Measurements from ENCODE around the gene RINL. TPM values are rescaled to one million over a fixed set of nuclear protein-coding genes. Genes with fewer than 3 reads are reported as not detected.

Gene RINL
- total RNA-seq, 2 donors from 2014 or later: 4.7 to 5.5 TPM

GRCh38 chr19:38853214-38853613 is 24.9 kb downstream of the RINL start:
- peaks cover 9 to 28% of the 10 kb centered on the region in 2 donors for H3K4me1 ChIP-seq (ENCODE audit: control insufficient read depth in 1 of 2, low read depth in 2 of 2)
- ATAC-seq (ENCODE audit: insufficient number of reproducible peaks, low FRiP score, low read depth) (no peak), DNase-seq (ENCODE audit: low spot score) (no peak)
- H3K36me3 ChIP-seq: no peaks in the 10 kb centered on the region
- TF ChIP-seq, protein P1, sequence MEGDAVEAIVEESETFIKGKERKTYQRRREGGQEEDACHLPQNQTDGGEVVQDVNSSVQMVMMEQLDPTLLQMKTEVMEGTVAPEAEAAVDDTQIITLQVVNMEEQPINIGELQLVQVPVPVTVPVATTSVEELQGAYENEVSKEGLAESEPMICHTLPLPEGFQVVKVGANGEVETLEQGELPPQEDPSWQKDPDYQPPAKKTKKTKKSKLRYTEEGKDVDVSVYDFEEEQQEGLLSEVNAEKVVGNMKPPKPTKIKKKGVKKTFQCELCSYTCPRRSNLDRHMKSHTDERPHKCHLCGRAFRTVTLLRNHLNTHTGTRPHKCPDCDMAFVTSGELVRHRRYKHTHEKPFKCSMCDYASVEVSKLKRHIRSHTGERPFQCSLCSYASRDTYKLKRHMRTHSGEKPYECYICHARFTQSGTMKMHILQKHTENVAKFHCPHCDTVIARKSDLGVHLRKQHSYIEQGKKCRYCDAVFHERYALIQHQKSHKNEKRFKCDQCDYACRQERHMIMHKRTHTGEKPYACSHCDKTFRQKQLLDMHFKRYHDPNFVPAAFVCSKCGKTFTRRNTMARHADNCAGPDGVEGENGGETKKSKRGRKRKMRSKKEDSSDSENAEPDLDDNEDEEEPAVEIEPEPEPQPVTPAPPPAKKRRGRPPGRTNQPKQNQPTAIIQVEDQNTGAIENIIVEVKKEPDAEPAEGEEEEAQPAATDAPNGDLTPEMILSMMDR (IDR thresholded peaks at IDR 0.05): no peak
- no peaks in the 10 kb centered on the region for H3K9me3 ChIP-seq
- H3K4me3 ChIP-seq: peak overlapping the region; percentile 100
- H3K27me3 ChIP-seq (replicated peaks; ENCODE audit: insufficient read depth): no peaks in the 10 kb centered on the region
- peak overlapping the region in 1 of 2 donors; percentile 100 for H3K27ac ChIP-seq

DNA sequence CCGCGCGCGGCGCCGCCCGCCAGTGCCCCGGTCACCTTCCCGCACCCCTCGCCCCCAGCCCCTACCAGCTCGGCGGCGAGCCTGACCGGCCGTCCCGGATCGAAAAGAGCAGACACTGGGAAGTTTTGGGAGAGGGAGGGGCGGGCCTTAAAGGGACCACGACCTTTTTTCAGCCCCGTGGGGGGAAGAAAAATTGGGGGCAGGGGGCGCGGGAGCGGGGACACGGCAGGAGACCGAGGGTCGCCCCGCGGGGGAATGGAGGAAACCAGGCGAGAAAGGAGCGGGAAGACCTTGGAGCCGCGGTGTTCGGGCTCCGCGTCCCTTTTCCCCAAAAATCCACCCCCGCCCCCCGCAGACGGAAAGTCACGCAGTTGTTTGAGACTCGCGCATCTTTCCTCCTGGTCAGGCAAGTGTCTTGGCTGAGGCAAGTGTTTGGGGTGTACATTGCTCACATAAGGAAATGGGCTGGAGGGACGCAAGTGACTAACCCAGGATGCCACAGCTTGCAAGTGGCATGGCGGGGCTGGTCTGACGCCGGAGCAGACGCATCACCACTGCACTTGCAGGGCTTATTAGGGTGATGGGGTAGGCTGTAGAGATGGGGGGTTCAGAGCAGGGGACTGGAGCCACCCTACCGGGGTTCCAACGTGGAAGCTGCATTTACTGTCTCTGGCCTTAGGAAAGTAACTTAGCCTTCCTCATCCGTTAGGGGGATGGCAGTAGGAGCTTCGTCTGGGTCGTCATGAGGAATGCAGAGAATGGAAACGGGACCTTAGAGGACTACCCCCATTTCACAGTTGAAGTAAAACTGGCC is 25.6 kb downstream of the RINL start:
- ATAC-seq (ENCODE audit: insufficient number of reproducible peaks, low FRiP score, low read depth) (no peak), DNase-seq (ENCODE audit: low spot score) (peak; percentile 33)
- peak overlapping the region; percentile 97 to 100 for H3K27ac ChIP-seq
- H3K27me3 ChIP-seq (replicated peaks; ENCODE audit: insufficient read depth): no peaks in the 10 kb centered on the region
- H3K4me1 ChIP-seq (ENCODE audit: control insufficient read depth in 1 of 2, low read depth in 2 of 2): peaks cover 17 to 36% of the 10 kb centered on the region in 2 donors
- TF ChIP-seq, protein P1 (IDR thresholded peaks at IDR 0.05): no peak
- H3K4me3 ChIP-seq: peak overlapping the region; percentile 100
- no peaks in the 10 kb centered on the region for H3K9me3 ChIP-seq
- peaks cover under 1% of the 10 kb centered on the region for H3K36me3 ChIP-seq

DNA sequence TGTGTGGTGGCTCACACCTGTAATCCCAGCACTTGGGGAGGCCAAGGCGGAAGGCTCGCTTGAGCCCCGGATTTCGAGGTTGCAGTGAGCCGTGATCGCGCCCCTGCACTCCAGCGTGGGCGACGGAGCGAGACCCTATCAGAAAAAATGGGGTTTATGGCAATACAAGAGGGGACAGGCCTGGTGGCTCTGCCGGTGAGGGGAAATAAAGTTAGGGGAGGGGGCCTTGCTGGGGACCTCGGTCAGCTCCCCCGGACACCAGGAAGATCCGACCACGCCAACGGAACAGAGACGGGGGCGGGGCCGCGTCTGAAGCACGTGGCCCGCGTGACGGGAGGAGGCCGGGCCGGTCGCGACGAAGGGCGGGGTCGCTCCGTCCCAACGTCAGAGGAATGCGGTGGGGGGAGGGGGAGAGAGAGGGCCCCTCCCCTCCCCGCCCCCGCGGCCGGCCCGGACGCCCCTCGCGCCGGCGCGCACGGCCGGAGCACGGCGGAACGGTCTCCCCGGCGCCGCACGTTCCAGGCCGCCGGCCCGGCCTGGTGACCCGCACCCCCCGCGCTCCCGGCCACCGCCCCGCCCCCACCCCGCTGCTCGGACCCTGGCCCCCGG is 26.3 kb downstream of the RINL start:
- DNase-seq (ENCODE audit: low spot score) (peak; percentile 70), ATAC-seq (ENCODE audit: insufficient number of reproducible peaks, low FRiP score, low read depth) (peak; percentile 19)
- Histone ChIP-seq H3K27ac (peak overlapping the region; percentile 97 to 100), H3K9me3 (no peaks in the 10 kb centered on the region), H3K4me3 (peak overlapping the region; percentile 100), H3K27me3 (replicated peaks; ENCODE audit: insufficient read depth) (no peaks in the 10 kb centered on the region), H3K36me3 (peaks cover 8% of the 10 kb centered on the region), H3K4me1 (ENCODE audit: control insufficient read depth in 1 of 2, low read depth in 2 of 2) (peaks cover 24 to 43% of the 10 kb centered on the region in 2 donors)
- TF ChIP-seq, protein P1 (IDR thresholded peaks at IDR 0.05): no peak

GRCh38 chr19:38850976-38851621 is 27.0 kb downstream of the RINL start:
- Histone ChIP-seq H3K4me3 (peak overlapping the region; percentile 100), H3K27ac (peak overlapping the region; percentile 97 to 100), H3K9me3 (no peaks in the 10 kb centered on the region), H3K27me3 (replicated peaks; ENCODE audit: insufficient read depth) (no peaks in the 10 kb centered on the region), H3K4me1 (ENCODE audit: control insufficient read depth in 1 of 2, low read depth in 2 of 2) (peaks cover 27 to 49% of the 10 kb centered on the region in 2 donors), H3K36me3 (peaks cover 14% of the 10 kb centered on the region)
- TF ChIP-seq, protein P1 (IDR thresholded peaks at IDR 0.05): no peak
- DNase-seq (ENCODE audit: low spot score) (no peak), ATAC-seq (ENCODE audit: insufficient number of reproducible peaks, low FRiP score, low read depth) (no peak)

- no peak for DNase-seq (ENCODE audit: low spot score)
These were observed 27.6 kb downstream of the RINL start for GRCh38 chr19:38850436-38850975.

More at GRCh38 chr19:38850436-38850975, 27.6 kb downstream of the RINL start:
- Histone ChIP-seq H3K27me3 (replicated peaks; ENCODE audit: insufficient read depth) (no peaks in the 10 kb centered on the region), H3K9me3 (no peaks in the 10 kb centered on the region), H3K36me3 (peaks cover 20% of the 10 kb centered on the region), H3K27ac (peak overlapping the region; percentile 97 to 100), H3K4me3 (peak overlapping the region; percentile 100), H3K4me1 (ENCODE audit: control insufficient read depth in 1 of 2, low read depth in 2 of 2) (peaks cover 28 to 54% of the 10 kb centered on the region in 2 donors)
- ATAC-seq (ENCODE audit: insufficient number of reproducible peaks, low FRiP score, low read depth): peak; percentile 94
- TF ChIP-seq, protein P1 (IDR thresholded peaks at IDR 0.05): peak; percentile 49
